HepG2 (cell line): ENCODE measurements around the gene PCSK6. TPM values are rescaled to one million over a fixed set of nuclear protein-coding genes. Genes with fewer than 3 reads are reported as not detected.
A peak's percentile ranks its signal among the peaks of the same experiment; 100 is the strongest.

ENCODE experiments used
- ATAC-seq: fragments of 200-7000 bp; cut with Tn5 transposase; 3 replicates; pipeline ENCODE4 v1.9.1; 2020; ENCODE audit warnings: mild to moderate bottlenecking, moderate library complexity
- BruUV-seq: library from RNA; stranded (reverse); fragments of 400-500 nt; replicated peaks from 2 replicates; lab custom pipeline; 2021; lab: Mats Ljungman, UMichigan
- CTCF ChIA-PET: fragments of 300-600 bp; formaldehyde crosslinking; extraction: SDS; loops from one replicate; lab custom pipeline; 2021; ENCODE audit warnings: low total read pairs, inconsistent platforms, low intra/inter-chr PET ratio; lab: Yijun Ruan, JAX
- POLR2A ChIA-PET: fragments of 350-600 bp; sonication (Branson Sonifier 250); formaldehyde crosslinking; loops from one replicate; lab custom pipeline; 2020; ENCODE audit warnings: antibody characterized with exemption, inconsistent platforms; lab: Yijun Ruan, JAX
- DNase-seq: peaks from one replicate; pipeline ENCODE4 v3.0.0-alpha.2; 2015; ENCODE audit warnings: low spot score
- FAIRE-seq: peaks from 3 replicates; lab custom pipeline; 2011; peaks lifted over from hg19 to GRCh38; lab: Jason Lieb, UNC
- H2AFZ ChIP-seq: one replicate; pipeline ENCODE4 v1.6.1; 2011; ENCODE audit warnings: low read length, inconsistent platforms
- H3K27ac ChIP-seq: fragments of 300-600 bp; 3 replicates; pipeline ENCODE4 v1.8.0; 2011; ENCODE audit warnings: mixed run types, mild to moderate bottlenecking, mixed read lengths, low read length, inconsistent platforms; ENCODE audit not compliant: insufficient read depth; ENCODE audit errors: extremely low read length
- H3K27me3 ChIP-seq, 2 experiments: fragments of 200-600 bp in 1 of 2; 2 replicates in 1 of 2; 3 replicates in 1 of 2; pipeline versions ENCODE4 v1.6.0 to v1.8.0; 2011; ENCODE audit warnings: low read length in 2 of 2, mild to moderate bottlenecking in 2 of 2, moderate library complexity in 2 of 2, inconsistent platforms in 1 of 2; ENCODE audit not compliant: insufficient read depth in 2 of 2, control insufficient read depth in 1 of 2
- H3K36me3 ChIP-seq, 2 experiments: fragments of 200-600 bp in 1 of 2; replicated peaks in 1 of 2; 2 replicates in 1 of 2; 3 replicates in 1 of 2; pipeline versions ENCODE4 v1.5.1 to v1.8.0; 2011; ENCODE audit warnings: low read length in 2 of 2, inconsistent platforms in 1 of 2; ENCODE audit not compliant: insufficient read depth in 2 of 2, control insufficient read depth in 1 of 2
- H3K4me1 ChIP-seq: 2 replicates; pipeline ENCODE4 v1.5.1; 2012; ENCODE audit warnings: low read length, inconsistent platforms; ENCODE audit not compliant: insufficient read depth
- H3K4me2 ChIP-seq: 2 replicates; pipeline ENCODE4 v1.6.0; 2011; ENCODE audit warnings: low read depth, low read length, inconsistent platforms
- H3K4me3 ChIP-seq, 3 experiments: fragments of 200-600 bp in 1 of 3; sonication (generic), shearing (Covaris generic) in 1 of 3; replicated peaks in 1 of 3; 2 replicates each; pipeline ENCODE4 v1.5.1; 2011 to 2016; ENCODE audit warnings: low read length in 3 of 3, inconsistent platforms in 2 of 3, low read depth in 2 of 3, mild to moderate bottlenecking in 2 of 3, control low read depth in 1 of 3, mixed read lengths in 1 of 3; ENCODE audit not compliant: insufficient read depth in 1 of 3
- H3K79me2 ChIP-seq: one replicate; pipeline ENCODE4 v1.6.1; 2011; ENCODE audit warnings: low read length, inconsistent platforms; ENCODE audit not compliant: insufficient read depth
- H3K9ac ChIP-seq: 2 replicates; pipeline ENCODE4 v1.6.0; 2011; ENCODE audit warnings: mild to moderate bottlenecking, low read depth, low read length, inconsistent platforms; ENCODE audit not compliant: insufficient read depth
- H3K9me3 ChIP-seq: 2 replicates; pipeline ENCODE4 v1.5.1; 2012; ENCODE audit warnings: mild to moderate bottlenecking, low read length
- H4K20me1 ChIP-seq: 2 replicates; pipeline ENCODE4 v1.6.0; 2011; ENCODE audit warnings: inconsistent platforms, mild to moderate bottlenecking, low read length, moderate library complexity; ENCODE audit not compliant: insufficient read depth
- NR2C2 ChIP-seq: sonication (generic); formaldehyde crosslinking; IDR thresholded peaks from 2 replicates; pipeline ENCODE4 v1.4.0; 2020; ENCODE audit warnings: missing genetic modification reagents, mild to moderate bottlenecking, moderate library complexity, borderline replicate concordance
- PHF20 ChIP-seq: sonication (generic); formaldehyde crosslinking; IDR thresholded peaks from 2 replicates; pipeline ENCODE4 v1.5.0; 2020; ENCODE audit warnings: mild to moderate bottlenecking, missing genetic modification reagents
- SALL1 ChIP-seq: sonication (generic); formaldehyde crosslinking; IDR thresholded peaks from 2 replicates; pipeline ENCODE4 v1.8.0; 2022; ENCODE audit warnings: mild to moderate bottlenecking, missing genetic modification reagents
- STAG1 ChIP-seq: sonication (generic); formaldehyde crosslinking; IDR thresholded peaks from 2 replicates; pipeline ENCODE4 v1.4.0; 2020; ENCODE audit warnings: missing genetic modification reagents
- TBX2 ChIP-seq: sonication (generic); formaldehyde crosslinking; IDR thresholded peaks from 2 replicates; pipeline ENCODE4 v1.5.0; 2020; ENCODE audit warnings: missing genetic modification reagents, mild to moderate bottlenecking, borderline replicate concordance
- ZFP90 ChIP-seq: sonication (generic); formaldehyde crosslinking; IDR thresholded peaks from 2 replicates; pipeline ENCODE4 v1.8.0; 2022; ENCODE audit warnings: missing genetic modification reagents, mild to moderate bottlenecking, inconsistent platforms, borderline replicate concordance
- ZNF20 ChIP-seq: sonication (generic); formaldehyde crosslinking; IDR thresholded peaks from 2 replicates; pipeline ENCODE4 v1.4.0; 2020; ENCODE audit warnings: mild to moderate bottlenecking, moderate library complexity, missing genetic modification reagents
- ZNF232 ChIP-seq: sonication (generic); formaldehyde crosslinking; IDR thresholded peaks from 2 replicates; pipeline ENCODE4 v1.4.0; 2020; ENCODE audit warnings: missing genetic modification reagents, borderline replicate concordance
- ZNF282 ChIP-seq: fragments of 450-650 bp; IDR thresholded peaks from 2 replicates; pipeline ENCODE4 v1.6.1; 2018; ENCODE audit not compliant: partially characterized antibody
- ZNF552 ChIP-seq: sonication (generic); formaldehyde crosslinking; IDR thresholded peaks from 2 replicates; pipeline ENCODE4 v1.9.0; 2022; ENCODE audit warnings: missing genetic modification reagents, mild to moderate bottlenecking, borderline replicate concordance
- ZNF672 ChIP-seq: sonication (generic); formaldehyde crosslinking; IDR thresholded peaks from 2 replicates; pipeline ENCODE4 v1.8.1; 2022; ENCODE audit warnings: missing genetic modification reagents
- WGBS: methylation state at CpG from one replicate; pipeline ENCODE4 v1.1.6; 2017; ENCODE audit warnings: low lambda C conversion rate; 5-methylcytosine and 5-hydroxymethylcytosine counted together
- in situ Hi-C: cut with HindIII; loops from 2 replicates; pipeline ENCODE4 v1.10.0; 2017; ENCODE audit warnings: low pct_unique_long_range_greater_than_20kb; ENCODE audit not compliant: extremely low pct_ligation_motif_present
- intact Hi-C: fragments of 100-400 bp; cut with micrococcal nuclease; formaldehyde crosslinking; loops from one replicate; pipeline ENCODE4 v1.10.0; 2022; ENCODE audit not compliant: unreplicated experiment
- polyA plus RNA-seq, 8 experiments: library from polyadenylated mRNA; depleted of rRNA in 3 of 8; stranded (reverse) in 7 of 8; unstranded in 1 of 8; fragments of >200 nt; fragmentation: Illumina TruSeq in 4 of 8; extraction: Trizol in 4 of 8; gene quantifications; 2 replicates each; pipeline versions ENCODE4 v1.2.1 to v1.2.3, GENCODE V29; 2011 to 2016; ENCODE audit warnings: low read depth in 4 of 8, missing spikeins in 1 of 8, mixed read lengths in 1 of 8; ENCODE audit not compliant: insufficient read depth in 1 of 8
- total RNA-seq, 5 experiments: library from RNA; depleted of rRNA; stranded (reverse); fragments of >200 nt; fragmentation: Illumina TruSeq; extraction: Trizol; gene quantifications; 2 replicates each; pipeline ENCODE4 v1.2.3, GENCODE V29; 2016; ENCODE audit warnings: low read depth in 1 of 5
- TF ChIP-seq, protein P1 (sequence below): sonication (generic); formaldehyde crosslinking; IDR thresholded peaks from 2 replicates; pipeline ENCODE4 v1.5.0; 2020; ENCODE audit warnings: mild to moderate bottlenecking, missing genetic modification reagents, moderate library complexity
- TF ChIP-seq, protein P2 (sequence below): IDR thresholded peaks from 2 replicates; pipeline ENCODE4 v1.6.1; 2012; ENCODE audit warnings: inconsistent platforms
- TF ChIP-seq, protein P3 (sequence below): sonication (generic); formaldehyde crosslinking; IDR thresholded peaks from 2 replicates; pipeline ENCODE4 v1.9.0; 2021; ENCODE audit warnings: missing genetic modification reagents, borderline replicate concordance
- TF ChIP-seq, protein P4 (sequence below): sonication (generic); formaldehyde crosslinking; IDR thresholded peaks from 2 replicates; pipeline ENCODE4 v1.5.0; 2020; ENCODE audit warnings: missing genetic modification reagents, mild to moderate bottlenecking, borderline replicate concordance

Gene PCSK6
- total and polyA plus RNA-seq, 2 of the 13 experiments (the other 11 are each of a cell fraction or from before 2014, with no cell fraction given): 56.5 to 155 TPM

DNA sequence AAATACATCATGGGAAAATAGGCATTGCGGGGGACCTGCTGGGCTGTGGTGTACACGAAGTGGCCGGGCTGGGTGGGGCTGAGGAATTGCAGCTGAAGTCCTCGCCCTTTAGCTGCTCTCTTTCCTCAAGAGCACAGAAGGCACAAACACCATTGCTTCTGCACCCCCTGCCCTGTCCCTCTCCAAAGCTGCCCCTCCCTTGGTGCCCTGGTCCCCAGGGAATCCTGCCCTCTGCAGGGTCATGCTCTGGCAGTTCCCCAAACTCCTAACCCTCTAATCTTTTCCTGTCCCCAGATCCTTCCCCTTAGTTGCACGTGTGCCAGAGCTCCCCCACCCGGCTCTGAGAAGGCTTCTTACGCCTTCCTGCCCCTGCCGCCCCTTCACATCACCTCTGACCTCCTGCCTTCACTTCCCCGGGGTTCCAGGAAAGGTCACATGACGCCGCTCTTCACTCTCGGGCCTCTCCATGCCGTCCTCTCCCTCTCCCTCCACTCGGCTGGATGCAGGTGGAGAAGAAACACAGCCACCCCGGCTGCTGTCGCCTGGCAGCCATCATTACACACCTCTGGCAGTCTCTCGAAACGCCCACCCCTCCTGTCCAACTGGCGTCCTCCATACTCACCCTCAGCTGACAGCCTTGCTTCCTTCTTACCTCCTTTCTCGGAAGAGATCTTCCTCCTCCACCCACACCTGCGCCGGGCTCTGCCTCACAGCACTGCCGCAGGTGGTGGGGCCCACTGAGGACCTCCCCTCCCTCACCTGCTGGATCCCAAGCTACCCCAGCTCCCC, 6.9 kb upstream of the PCSK6 start:
- Histone ChIP-seq H3K4me2 (peak overlapping the region; percentile 95), H3K36me3 (no peaks in the 10 kb centered on the region), H4K20me1 (no peaks in the 10 kb centered on the region), H3K4me3 (peak overlapping the region; percentile 73 to 88 (median 85)), H3K9me3 (no peaks in the 10 kb centered on the region), H3K27ac (peak overlapping the region; percentile 10), H2AFZ (no peak overlapping the region), H3K4me1 (peaks cover 68% of the 10 kb centered on the region), H3K27me3 (no peaks in the 10 kb centered on the region), H3K9ac (peak overlapping the region; percentile 70), H3K79me2 (peaks cover 4% of the 10 kb centered on the region)
- ChIA-PET CTCF (no interaction called here), POLR2A (interaction anchor here (1.7 to 4.8 kb wide), 4 partner anchors 8 to 58 kb away, joined by 4 to 35 read pairs (median 14); no protein-coding TSS in a partner anchor)
- 6% methylated on average over 20 of the region's 23 CpGs for WGBS
- ATAC-seq (peak; percentile 34), FAIRE-seq (no peak), DNase-seq (no peak)
- intact Hi-C loops (loop anchor here (5.0 kb wide), 1 partner anchor 146 kb away; no protein-coding TSS in a partner anchor), in situ Hi-C loops (loop anchor here (10.0 kb wide), 1 partner anchor 202 kb away; the partner anchor contains the start of gene SNRPA1)
- no TSS peak for BruUV-seq
- TF ChIP-seq, protein P1, sequence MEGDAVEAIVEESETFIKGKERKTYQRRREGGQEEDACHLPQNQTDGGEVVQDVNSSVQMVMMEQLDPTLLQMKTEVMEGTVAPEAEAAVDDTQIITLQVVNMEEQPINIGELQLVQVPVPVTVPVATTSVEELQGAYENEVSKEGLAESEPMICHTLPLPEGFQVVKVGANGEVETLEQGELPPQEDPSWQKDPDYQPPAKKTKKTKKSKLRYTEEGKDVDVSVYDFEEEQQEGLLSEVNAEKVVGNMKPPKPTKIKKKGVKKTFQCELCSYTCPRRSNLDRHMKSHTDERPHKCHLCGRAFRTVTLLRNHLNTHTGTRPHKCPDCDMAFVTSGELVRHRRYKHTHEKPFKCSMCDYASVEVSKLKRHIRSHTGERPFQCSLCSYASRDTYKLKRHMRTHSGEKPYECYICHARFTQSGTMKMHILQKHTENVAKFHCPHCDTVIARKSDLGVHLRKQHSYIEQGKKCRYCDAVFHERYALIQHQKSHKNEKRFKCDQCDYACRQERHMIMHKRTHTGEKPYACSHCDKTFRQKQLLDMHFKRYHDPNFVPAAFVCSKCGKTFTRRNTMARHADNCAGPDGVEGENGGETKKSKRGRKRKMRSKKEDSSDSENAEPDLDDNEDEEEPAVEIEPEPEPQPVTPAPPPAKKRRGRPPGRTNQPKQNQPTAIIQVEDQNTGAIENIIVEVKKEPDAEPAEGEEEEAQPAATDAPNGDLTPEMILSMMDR (CRISPR knock-in tag): peak; percentile 42; the same call in 1 of the 2 replicates
- peak; percentile 63 for TF ChIP-seq NR2C2 (CRISPR knock-in tag)
- TF ChIP-seq ZNF282: no peak
- no peak for TF ChIP-seq ZNF672 (CRISPR knock-in tag)
- TF ChIP-seq, protein P2, sequence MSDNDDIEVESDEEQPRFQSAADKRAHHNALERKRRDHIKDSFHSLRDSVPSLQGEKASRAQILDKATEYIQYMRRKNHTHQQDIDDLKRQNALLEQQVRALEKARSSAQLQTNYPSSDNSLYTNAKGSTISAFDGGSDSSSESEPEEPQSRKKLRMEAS: 0 out of 2 replicates have a peak, but pooled peaks have one; percentile 25
- 0 out of 2 replicates have a peak, but pooled peaks have one; percentile 29 for TF ChIP-seq SALL1
- 0 out of 2 replicates have a peak, but pooled peaks have one; percentile 28 for TF ChIP-seq ZFP90
- 0 out of 2 replicates have a peak, but pooled peaks have one; percentile 25 for TF ChIP-seq TBX2
- TF ChIP-seq STAG1: peak; percentile 25; the same call in 1 of the 2 replicates
- TF ChIP-seq, protein P3, sequence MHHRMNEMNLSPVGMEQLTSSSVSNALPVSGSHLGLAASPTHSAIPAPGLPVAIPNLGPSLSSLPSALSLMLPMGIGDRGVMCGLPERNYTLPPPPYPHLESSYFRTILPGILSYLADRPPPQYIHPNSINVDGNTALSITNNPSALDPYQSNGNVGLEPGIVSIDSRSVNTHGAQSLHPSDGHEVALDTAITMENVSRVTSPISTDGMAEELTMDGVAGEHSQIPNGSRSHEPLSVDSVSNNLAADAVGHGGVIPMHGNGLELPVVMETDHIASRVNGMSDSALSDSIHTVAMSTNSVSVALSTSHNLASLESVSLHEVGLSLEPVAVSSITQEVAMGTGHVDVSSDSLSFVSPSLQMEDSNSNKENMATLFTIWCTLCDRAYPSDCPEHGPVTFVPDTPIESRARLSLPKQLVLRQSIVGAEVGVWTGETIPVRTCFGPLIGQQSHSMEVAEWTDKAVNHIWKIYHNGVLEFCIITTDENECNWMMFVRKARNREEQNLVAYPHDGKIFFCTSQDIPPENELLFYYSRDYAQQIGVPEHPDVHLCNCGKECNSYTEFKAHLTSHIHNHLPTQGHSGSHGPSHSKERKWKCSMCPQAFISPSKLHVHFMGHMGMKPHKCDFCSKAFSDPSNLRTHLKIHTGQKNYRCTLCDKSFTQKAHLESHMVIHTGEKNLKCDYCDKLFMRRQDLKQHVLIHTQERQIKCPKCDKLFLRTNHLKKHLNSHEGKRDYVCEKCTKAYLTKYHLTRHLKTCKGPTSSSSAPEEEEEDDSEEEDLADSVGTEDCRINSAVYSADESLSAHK: no peak
- TF ChIP-seq, protein P4, sequence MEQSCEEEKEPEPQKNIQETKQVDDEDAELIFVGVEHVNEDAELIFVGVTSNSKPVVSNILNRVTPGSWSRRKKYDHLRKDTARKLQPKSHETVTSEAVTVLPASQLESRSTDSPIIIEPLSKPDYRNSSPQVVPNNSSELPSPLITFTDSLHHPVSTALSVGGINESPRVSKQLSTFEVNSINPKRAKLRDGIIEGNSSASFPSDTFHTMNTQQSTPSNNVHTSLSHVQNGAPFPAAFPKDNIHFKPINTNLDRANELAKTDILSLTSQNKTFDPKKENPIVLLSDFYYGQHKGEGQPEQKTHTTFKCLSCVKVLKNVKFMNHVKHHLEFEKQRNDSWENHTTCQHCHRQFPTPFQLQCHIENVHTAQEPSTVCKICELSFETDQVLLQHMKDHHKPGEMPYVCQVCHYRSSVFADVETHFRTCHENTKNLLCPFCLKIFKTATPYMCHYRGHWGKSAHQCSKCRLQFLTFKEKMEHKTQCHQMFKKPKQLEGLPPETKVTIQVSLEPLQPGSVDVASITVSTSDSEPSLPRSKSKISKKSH (CRISPR knock-in tag): 0 out of 2 replicates have a peak, but pooled peaks have one; percentile 3
- TF ChIP-seq ZNF20 (CRISPR knock-in tag): no peak
- TF ChIP-seq ZNF552 (CRISPR knock-in tag): no peak
- TF ChIP-seq ZNF232 (CRISPR knock-in tag): no peak; the same call in 1 of the 2 replicates
- TF ChIP-seq PHF20 (CRISPR knock-in tag): no peak; the same call in 1 of the 2 replicates
